Activated CD4-positive, alpha-beta T cell treated with anti-CD3 and anti-CD28 coated beads, Interleukin-2, amount 50 U/mL, for 16 hours (primary cell): ENCODE results near the gene PPP1R13B.
"Not testable (repeated sequence)": the region's sequence is repeated elsewhere in the genome, so short reads cannot be mapped to it uniquely, and the experiment has no call there.

ENCODE experiments used
- DNase-seq: peaks from one replicate; pipeline ENCODE4 v3.0.0-alpha.2; 2020

The PPP1R13B gene

DNA sequence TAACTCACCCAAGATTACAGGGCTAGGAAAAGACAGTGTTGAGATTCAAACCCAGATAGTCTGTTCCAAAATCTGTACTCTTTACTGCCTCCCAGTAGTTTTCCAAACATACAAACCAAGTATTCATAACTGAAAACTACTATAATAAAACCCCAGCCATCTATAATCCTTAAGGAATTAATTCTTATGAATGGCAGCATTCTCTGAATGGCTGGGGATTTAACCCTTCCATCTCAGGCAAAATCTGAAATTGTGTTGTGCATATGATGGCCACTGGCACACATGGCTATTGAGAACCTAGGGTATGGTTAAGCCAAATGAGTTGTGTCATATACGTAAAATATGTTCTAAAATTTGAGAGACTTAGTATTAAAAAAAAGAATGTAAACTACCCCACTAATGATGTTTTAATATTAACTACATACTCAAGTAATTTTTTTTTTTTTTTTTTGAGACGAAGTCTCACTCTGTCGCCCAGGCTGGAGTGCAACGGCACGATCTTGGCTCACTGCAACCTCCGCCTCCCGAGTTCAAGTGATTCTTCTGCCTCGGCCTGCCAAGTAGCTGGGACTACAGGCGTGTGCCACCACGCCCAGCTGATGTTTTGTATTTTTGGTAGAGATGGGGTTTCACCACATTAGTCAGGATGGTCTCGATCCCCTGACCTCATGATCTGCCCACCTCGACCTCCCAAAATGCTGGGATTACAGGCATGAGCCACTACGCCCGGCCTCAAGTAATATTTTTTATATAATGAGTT lies 16.7 kb downstream of the PPP1R13B start:
- DNase-seq = no peak

- no peak for DNase-seq
Measured at GRCh38 chr14:103828315-103828967, 18.9 kb downstream of the PPP1R13B start.

DNA sequence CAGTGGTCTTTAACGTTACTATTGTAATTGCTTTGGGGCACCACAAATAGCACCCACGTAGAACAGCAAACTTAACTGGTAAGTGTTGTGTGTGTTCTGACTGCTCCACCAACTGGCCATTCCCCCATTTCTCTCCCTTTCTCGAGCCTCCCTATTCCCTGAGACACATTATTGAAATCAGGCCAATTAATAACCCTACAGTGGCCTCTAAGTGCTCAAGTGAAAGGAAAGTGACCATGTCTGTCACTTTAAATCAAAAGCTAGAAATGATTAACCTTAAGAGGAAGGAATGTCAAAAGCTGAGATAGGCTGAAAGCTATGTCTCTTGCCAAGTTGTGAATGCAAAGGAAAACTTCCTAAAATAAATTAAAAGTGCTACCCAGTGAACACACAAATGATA lies 22.3 kb downstream of the PPP1R13B start:
- DNase-seq = no peak

- DNase-seq = no peak
Measured at GRCh38 chr14:103820908-103821307, 26.5 kb downstream of the PPP1R13B start.

GRCh38 chr14:103820382-103820781 lies 27.0 kb downstream of the PPP1R13B start:
- no peak for DNase-seq

DNA sequence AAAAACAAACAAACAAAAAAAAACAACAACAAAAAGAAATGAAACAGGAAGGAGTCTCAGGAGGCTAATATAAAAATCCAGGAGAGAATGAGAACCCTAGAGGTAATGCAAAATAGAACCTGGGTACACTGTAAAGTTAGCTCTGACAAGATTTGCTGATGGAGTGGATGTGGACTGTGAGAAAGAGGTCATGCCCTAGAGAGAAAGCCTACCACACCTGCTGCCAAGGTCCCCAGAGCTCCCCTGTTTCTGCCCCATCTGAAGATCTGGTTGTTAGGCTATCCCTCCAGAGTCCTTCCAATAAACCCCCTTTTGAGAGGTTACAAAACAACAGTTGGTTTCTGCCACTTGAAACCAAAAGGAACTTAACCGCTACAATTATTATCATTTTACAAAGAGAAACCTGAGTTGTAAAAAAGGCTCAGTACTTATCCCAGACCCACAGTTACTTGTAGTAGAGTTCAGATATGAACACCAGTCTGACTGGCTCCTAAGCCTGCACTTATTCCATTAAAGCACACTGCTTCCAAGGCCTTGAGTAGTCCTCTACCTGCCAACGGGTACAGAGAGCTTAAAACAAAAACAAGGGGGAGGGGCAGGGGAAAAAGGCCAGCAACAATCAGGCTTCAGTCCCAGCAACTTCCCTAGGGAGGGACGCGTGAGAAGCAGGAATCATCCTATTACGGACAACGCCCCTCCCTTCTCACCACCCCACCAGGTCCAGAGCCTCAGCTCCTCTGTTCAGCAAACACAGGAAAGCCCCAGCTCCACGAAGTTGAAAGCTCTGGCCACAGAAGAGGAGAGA lies 27.7 kb downstream of the PPP1R13B start:
- DNase-seq = no peak

- no peak for DNase-seq
Measured at GRCh38 chr14:103818870-103819269, 28.5 kb downstream of the PPP1R13B start.

GRCh38 chr14:103818422-103818821 lies 29.0 kb downstream of the PPP1R13B start:
- DNase-seq = no peak

- no peak for DNase-seq
Measured at GRCh38 chr14:103817595-103817994, 29.8 kb downstream of the PPP1R13B start.

DNA sequence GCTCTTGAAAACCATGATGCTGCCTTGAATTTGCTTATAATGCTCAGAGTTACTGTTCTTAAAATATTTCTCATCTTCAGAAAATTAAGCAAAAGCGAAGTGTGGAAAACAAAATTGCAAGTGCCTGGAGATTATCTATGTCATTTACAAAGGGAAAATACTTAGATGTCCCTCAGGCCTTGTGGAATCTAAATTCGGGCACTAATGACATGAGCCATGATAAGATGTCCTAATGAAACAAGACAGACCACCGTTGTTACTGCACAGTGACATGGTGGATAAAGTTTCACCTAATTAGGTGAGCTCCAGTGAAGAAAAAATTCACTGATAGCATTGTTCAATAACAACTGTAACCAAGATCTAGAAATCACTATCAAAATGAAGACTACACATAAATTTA lies 30.4 kb downstream of the PPP1R13B start:
- no peak for DNase-seq

DNA sequence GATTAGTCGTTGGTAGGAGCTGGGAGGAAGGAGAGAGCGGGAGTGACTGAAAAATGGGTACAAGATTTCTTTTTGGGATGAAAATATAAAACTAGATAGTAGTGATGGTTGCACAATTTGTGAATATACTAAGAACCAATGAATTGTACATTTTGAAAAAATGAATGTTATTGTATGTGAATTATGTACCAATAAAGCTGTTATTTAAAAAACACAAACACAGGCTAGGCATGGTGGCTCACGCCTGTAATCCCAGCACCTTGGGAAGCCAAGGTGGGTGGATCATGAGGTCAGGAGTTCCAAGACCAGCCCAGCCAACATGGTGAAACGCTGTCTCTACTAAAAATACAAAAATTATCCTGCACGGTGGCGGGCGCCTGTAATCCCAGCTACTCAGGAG lies 32.1 kb downstream of the PPP1R13B start:
- no peak for DNase-seq

DNA sequence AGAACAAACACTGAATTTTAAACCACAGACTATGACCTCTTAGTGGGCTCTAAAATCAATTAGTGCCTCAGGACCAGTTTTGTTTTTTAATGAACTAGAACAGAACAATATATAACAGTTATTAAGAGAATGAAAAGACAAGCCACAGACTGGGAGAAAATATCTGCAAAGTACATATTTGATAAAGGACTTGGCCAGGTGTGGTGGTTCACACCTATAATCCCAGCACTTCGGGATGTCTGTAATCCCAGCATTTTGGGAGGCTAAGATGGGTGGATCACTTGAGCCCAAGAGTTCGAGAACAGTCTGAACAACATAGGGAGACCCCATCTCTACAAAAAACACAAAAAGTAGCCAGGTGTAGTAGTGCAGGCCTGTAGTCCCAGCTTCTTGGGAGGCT lies 36.2 kb downstream of the PPP1R13B start:
- DNase-seq = no peak

DNA sequence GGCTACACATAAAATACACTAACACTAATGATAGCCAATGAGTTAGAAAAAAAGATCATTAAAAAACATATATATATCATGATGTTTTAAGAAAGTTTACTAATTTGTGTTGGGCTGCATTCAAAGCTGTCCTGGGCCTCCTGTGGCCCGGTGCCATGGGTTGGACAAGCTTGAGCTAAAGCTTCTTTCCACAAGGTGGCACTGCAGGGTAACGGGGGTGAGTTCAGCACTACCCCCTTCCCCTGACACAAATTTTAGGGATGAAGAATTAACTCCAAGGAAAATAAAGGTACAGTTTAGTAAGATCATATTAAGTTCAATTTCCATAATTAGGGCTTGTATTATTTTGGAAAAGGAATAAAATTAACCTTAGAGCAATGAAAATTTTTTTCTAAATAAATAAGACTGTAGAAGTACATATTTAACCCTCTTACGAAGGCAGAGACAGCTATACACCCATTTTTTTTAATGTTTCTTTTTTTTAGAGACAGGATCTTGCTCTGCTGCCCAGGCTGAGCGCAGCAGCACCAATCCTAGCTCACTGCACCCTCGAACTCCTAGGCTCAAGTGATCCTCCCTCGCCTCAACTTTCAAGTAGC lies 38.9 kb downstream of the PPP1R13B start:
- peak; percentile 69 for DNase-seq

DNA sequence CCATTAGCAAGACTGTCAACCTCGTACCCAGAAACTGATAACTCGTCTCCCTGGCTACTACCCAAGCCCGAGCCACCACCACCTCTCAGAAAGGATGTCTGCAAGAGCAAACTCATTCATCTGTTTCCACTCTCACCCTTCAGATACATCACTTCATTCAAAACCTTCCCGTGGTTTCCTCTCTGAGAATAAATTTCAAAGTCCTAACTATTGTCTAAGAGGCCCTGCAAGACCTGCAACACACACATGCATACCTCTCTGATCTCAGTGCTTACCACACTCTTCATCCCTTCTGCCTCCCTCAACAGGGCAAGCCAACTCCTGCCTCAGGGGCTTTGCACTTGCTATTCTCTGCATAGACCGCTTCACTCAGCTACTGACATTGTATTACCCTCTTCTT lies 40.6 kb downstream of the PPP1R13B start:
- peak; percentile 30 for DNase-seq

DNA sequence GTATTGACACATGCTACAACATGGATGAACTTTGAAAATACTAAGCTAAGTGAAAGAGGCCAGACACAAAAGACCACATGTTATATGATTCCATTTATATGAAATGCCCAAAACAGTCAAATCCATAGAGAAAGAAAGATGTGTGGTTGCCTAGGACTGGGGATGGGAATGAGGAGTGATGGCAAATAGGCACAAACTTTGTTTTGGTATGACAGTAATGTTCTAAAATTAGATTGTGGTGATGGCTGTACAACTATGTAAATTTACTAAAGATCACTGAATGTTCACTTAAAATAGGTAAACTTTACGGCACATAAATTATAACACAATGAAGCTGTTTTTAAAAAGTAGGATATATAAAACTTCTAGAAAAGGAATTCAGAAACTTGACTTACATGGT lies 41.7 kb downstream of the PPP1R13B start:
- no peak for DNase-seq

DNA sequence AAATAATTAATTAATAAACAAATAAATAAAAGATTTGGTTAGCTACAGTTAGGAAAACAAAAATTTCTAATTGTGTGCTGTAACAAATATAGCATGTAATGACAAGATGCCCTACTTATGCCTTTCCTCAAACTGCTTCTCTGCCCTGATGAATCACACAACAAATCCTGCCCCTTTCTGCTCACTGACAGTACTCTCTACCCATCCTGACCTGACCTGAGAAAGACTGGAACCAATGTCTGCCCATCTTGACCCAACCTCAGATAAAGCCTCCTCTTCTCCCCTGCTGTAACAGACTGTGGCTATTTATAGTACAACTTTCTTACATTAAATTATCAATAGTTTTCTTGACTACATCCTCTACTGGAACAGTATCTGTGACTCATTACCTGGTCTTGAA lies 43.7 kb downstream of the PPP1R13B start:
- no peak for DNase-seq

- DNase-seq = no peak
Measured at GRCh38 chr14:103802356-103802755, 45.0 kb downstream of the PPP1R13B start.

DNA sequence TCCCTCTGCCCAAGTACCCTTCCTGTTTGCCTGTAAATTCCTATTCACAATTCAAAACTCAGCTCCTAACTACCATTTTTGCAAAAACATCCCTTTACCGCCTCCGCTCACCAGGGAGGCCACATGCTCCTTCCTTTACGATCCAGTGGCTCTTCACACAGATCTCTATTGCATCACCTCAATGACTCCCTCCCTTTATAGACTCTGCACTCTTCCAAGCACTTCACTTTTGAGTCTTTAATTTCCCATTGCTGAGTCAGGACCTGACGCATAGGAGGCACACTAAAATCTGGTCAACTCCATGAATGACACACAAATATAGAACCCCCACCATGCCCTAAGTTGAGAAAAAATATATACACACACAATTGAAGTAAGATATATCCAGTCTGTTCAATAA lies 45.9 kb downstream of the PPP1R13B start:
- no peak for DNase-seq

GRCh38 chr14:103793192-103793591 lies 54.2 kb downstream of the PPP1R13B start:
- DNase-seq = not testable (repeated sequence)

DNA sequence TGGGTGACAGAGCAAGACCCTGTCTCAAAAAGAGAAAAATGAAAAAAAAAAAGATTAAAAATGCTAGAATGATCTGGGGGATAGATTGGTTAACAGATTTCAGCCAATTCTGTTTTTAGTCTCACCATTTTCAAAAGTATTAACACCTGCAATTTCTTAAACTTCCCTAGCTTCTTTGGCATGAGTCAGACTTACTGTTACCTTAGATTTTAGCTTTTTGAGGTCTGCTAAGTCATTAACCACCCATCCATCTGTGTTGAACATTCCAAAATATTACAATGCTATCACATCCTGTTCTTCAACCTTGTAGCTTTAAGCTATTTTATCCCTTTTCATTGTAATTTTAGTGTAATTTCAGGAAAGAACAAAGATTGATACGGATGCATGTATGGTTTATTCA lies 59.3 kb downstream of the PPP1R13B start:
- DNase-seq = no peak

DNA sequence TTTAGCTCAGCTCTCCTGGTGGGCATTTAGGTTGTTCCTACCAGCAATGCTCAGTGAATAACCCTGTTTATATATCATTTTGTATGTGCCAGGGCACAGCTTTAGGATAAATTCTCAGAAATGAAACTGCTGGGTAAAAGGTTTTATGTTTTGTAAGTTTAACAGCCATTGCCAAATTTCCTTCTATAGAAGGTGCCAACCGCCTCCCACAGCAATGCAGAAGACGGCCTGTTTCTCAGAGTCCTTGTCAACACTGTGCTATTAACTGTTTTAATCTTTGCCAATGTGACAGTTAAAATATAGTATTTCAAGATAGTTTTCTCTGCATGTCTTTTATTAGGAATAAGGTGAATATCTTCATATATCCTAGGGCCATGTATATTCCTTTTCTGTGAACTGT lies 65.0 kb downstream of the PPP1R13B start:
- no peak for DNase-seq

- not testable (repeated sequence) for DNase-seq
Measured at GRCh38 chr14:103776319-103776718, 71.1 kb downstream of the PPP1R13B start.

DNA sequence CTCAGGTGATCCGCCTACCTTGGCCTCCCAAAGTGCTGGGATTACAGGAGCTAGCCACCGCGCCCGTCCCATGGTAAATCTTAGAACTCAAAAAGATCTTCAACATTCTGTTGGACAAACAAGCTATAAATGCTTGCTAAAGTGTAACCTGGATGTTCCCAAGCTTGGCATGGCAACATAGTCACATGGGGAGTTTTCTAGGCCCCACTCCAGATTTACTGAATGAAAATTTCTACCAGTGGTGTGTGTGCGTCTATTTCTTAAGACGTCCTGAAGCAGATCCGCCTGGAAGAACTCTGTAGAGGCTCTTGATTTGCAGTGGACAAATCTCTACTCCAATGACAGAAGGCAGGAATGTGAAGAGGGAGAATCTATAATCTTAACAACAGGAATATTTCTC lies 71.9 kb downstream of the PPP1R13B start:
- DNase-seq = no peak
